ENCODE data around the gene BNIP3.
"Not testable (repeated sequence)": the region's sequence is repeated elsewhere in the genome, so short reads cannot be mapped to it uniquely, and the experiment has no call there.

Gene BNIP3

DNA sequence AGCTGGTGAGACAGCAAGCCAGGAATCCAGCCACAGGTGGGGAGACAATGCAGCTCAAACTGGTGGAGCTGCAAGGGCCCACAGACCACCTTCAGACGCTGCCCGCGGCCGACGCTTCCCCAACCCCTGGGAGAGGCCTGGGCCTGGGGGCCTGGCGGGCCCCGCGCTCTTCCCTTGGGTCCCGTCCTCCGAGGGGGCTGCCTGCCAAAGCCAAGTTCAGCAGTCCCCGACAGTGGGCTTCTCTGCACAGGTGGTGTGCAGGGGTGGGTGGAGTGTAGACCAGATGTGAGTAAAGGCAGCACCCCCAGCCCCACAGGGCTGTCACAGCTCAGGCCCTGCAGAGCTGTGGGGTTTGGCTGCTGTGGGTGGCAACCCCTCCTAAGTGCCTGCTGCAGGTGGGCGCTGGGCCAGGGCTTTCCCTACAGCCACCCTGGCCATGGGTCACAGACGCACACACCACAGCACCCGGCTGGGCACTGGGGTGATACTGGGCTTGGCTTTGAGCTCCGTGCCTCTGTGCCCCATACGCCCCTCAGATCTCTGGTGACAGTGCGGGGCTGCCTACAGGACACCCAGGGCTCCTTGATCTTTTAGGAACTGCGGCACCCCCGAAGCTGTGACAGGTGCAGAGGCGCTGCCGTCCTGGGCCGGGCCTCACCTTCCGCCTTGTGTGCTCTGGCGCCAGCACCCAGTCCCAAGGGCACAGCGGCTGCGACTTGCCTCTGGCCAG lies 20.5 kb downstream of the BNIP3 start:
- H3K4me3 ChIP-seq (ENCODE audit: low read depth, low read length), result no peak overlapping the region
- TF ChIP-seq, protein P1, sequence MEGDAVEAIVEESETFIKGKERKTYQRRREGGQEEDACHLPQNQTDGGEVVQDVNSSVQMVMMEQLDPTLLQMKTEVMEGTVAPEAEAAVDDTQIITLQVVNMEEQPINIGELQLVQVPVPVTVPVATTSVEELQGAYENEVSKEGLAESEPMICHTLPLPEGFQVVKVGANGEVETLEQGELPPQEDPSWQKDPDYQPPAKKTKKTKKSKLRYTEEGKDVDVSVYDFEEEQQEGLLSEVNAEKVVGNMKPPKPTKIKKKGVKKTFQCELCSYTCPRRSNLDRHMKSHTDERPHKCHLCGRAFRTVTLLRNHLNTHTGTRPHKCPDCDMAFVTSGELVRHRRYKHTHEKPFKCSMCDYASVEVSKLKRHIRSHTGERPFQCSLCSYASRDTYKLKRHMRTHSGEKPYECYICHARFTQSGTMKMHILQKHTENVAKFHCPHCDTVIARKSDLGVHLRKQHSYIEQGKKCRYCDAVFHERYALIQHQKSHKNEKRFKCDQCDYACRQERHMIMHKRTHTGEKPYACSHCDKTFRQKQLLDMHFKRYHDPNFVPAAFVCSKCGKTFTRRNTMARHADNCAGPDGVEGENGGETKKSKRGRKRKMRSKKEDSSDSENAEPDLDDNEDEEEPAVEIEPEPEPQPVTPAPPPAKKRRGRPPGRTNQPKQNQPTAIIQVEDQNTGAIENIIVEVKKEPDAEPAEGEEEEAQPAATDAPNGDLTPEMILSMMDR (IDR thresholded peaks at IDR 0.05; ENCODE audit: borderline replicate concordance, insufficient read depth, low read depth, low read length), result no peak

- TF ChIP-seq, protein P1 (IDR thresholded peaks at IDR 0.05; ENCODE audit: borderline replicate concordance, insufficient read depth, low read depth, low read length), result no peak
- no peak overlapping the region for H3K4me3 ChIP-seq (ENCODE audit: low read depth, low read length)
Observed at GRCh38 chr10:131960631-131961046, 21.1 kb downstream of the BNIP3 start.

- H3K4me3 ChIP-seq (ENCODE audit: low read depth, low read length), result no peak overlapping the region
- TF ChIP-seq, protein P1 (IDR thresholded peaks at IDR 0.05; ENCODE audit: borderline replicate concordance, insufficient read depth, low read depth, low read length), result no peak
Observed at GRCh38 chr10:131959841-131960240, 21.9 kb downstream of the BNIP3 start.

GRCh38 chr10:131955591-131956340 lies 26.0 kb downstream of the BNIP3 start:
- TF ChIP-seq, protein P1 (IDR thresholded peaks at IDR 0.05; ENCODE audit: borderline replicate concordance, insufficient read depth, low read depth, low read length), result no peak
- H3K4me3 ChIP-seq (ENCODE audit: low read depth, low read length), result no peak overlapping the region

DNA sequence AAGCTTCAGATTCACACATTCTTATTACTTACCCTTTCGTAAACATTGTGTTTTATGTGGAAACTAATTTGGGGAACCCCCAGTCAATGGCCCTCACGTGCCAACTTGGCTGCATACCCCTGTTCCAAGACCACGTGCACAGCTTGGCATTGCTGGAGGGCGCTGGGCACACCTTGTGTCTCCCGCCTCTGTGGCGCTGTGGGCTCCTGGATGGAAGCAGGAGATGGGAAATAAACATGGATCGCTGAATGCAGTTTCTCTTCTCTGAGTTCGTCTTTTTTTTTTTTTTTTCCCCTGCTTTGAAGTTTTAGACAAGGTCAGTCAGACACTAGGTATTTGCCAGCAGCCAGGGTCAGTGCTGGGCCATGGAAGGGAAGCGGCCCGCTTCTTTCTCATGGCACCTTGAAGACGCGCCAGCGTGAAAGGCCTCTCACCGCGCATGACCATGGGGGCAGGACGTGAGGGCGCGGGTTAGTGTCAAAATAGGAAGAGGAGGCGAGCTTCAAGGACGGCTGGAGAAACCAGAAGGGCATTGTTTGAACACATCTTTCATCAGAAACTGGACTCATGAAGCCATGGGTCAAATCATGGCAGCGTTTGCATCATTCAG lies 27.3 kb downstream of the BNIP3 start:
- TF ChIP-seq, protein P1 (IDR thresholded peaks at IDR 0.05; ENCODE audit: borderline replicate concordance, insufficient read depth, low read depth, low read length), result no peak
- H3K4me3 ChIP-seq (ENCODE audit: low read depth, low read length), result no peak overlapping the region

- not testable (repeated sequence) for H3K4me3 ChIP-seq (ENCODE audit: low read depth, low read length)
Observed at GRCh38 chr10:131949908-131950307, 31.8 kb downstream of the BNIP3 start.

GRCh38 chr10:131949041-131949862 lies 32.5 kb downstream of the BNIP3 start:
- H3K4me3 ChIP-seq (ENCODE audit: low read depth, low read length), result no peak overlapping the region
- TF ChIP-seq, protein P1 (IDR thresholded peaks at IDR 0.05; ENCODE audit: borderline replicate concordance, insufficient read depth, low read depth, low read length), result no peak
